Neural cell (in vitro differentiated cells): ENCODE data around the gene FAM184A. TPM values are rescaled to one million over a fixed set of nuclear protein-coding genes. Genes with fewer than 3 reads are reported as not detected.

Experiments used
- H2AFZ ChIP-seq: fragments of 200-600, 300-800 bp; sonication (generic), shearing (Covaris generic); 2 replicates; pipeline ENCODE4 v1.6.0; 2014; ENCODE audit warnings: low read depth, mild to moderate bottlenecking, antibody characterized with exemption, low read length, moderate library complexity
- H3F3A ChIP-seq: fragments of 200-600 bp; shearing (Covaris generic); 2 replicates; pipeline ENCODE4 v1.6.1; 2016; ENCODE audit warnings: mild to moderate bottlenecking, moderate library complexity, mixed read lengths, antibody characterized with exemption, low read length; ENCODE audit not compliant: insufficient read depth, poor library complexity, severe bottlenecking
- H3K27ac ChIP-seq: fragments of 200-600, 300-800 bp; sonication (generic), shearing (Covaris generic); 2 replicates; pipeline ENCODE4 v1.5.1; 2014; ENCODE audit warnings: mild to moderate bottlenecking, low read length, moderate library complexity
- H3K27me3 ChIP-seq: fragments of 300-800, 200-600 bp; sonication (generic), shearing (Covaris generic); 2 replicates; pipeline ENCODE4 v1.6.0; 2014; ENCODE audit warnings: mild to moderate bottlenecking, low read depth, low read length, moderate library complexity; ENCODE audit not compliant: insufficient read depth
- H3K36me3 ChIP-seq: fragments of 300-800, 200-600 bp; sonication (generic), shearing (Covaris generic); 2 replicates; pipeline ENCODE4 v1.5.1; 2014; ENCODE audit warnings: mild to moderate bottlenecking, antibody characterized with exemption, low read length, moderate library complexity; ENCODE audit not compliant: insufficient read depth
- H3K4me2 ChIP-seq: fragments of 300-800, 200-600 bp; sonication (generic), shearing (Covaris generic); 2 replicates; pipeline ENCODE4 v1.6.0; 2014; ENCODE audit warnings: mild to moderate bottlenecking, low read length
- H3K4me3 ChIP-seq: fragments of 300-800, 200-600 bp; sonication (generic), shearing (Covaris generic); 2 replicates; pipeline ENCODE4 v1.5.1; 2014; ENCODE audit warnings: mild to moderate bottlenecking, low read length, moderate library complexity
- H3K79me2 ChIP-seq: fragments of 200-600 bp; shearing (Covaris generic); replicated peaks from 2 replicates; pipeline ENCODE4 v1.6.0; 2014; ENCODE audit warnings: mild to moderate bottlenecking, low read length, moderate library complexity; ENCODE audit not compliant: insufficient read depth
- H3K9ac ChIP-seq: fragments of 300-800, 200-600 bp; sonication (generic), shearing (Covaris generic); 2 replicates; pipeline ENCODE4 v1.6.1; 2016; ENCODE audit warnings: mild to moderate bottlenecking, low read length, mixed read lengths
- H3K9me2 ChIP-seq: fragments of 200-600 bp; shearing (Covaris generic); 2 replicates; pipeline ENCODE4 v1.6.1; 2016; ENCODE audit warnings: mild to moderate bottlenecking, low read length, mixed read lengths; ENCODE audit not compliant: insufficient read depth
- H3K9me3 ChIP-seq: fragments of 200-600, 300-800 bp; sonication (generic), shearing (Covaris generic); 2 replicates; pipeline ENCODE4 v1.6.1; 2016; ENCODE audit warnings: mild to moderate bottlenecking, mixed run types, low read length, moderate library complexity, mixed read lengths
- H4K20me1 ChIP-seq: fragments of 200-600 bp; shearing (Covaris generic); 2 replicates; pipeline ENCODE4 v1.6.1; 2016; ENCODE audit warnings: mild to moderate bottlenecking, mixed run types; ENCODE audit not compliant: insufficient read depth
- EP300 ChIP-seq: fragments of 450-650 bp; conservative IDR thresholded peaks from 2 replicates; pipeline ENCODE4 v1.6.1; 2014; ENCODE audit warnings: antibody characterized with exemption, mild to moderate bottlenecking, moderate library complexity; ENCODE audit not compliant: poor library complexity, severe bottlenecking
- EZH2 ChIP-seq: fragments of 200-600, 300-800 bp; shearing (Covaris generic), sonication (generic); IDR thresholded peaks from 2 replicates; pipeline ENCODE4 v1.6.1; 2014; ENCODE audit warnings: antibody characterized with exemption, low read length, borderline replicate concordance, mild to moderate bottlenecking; ENCODE audit not compliant: insufficient read depth, poor library complexity, severe bottlenecking
- MXI1 ChIP-seq: fragments of 450-650 bp; conservative IDR thresholded peaks from 2 replicates; pipeline ENCODE4 v1.6.1; 2014; ENCODE audit warnings: antibody characterized with exemption, mild to moderate bottlenecking; ENCODE audit not compliant: poor library complexity, severe bottlenecking
- POLR2AphosphoS5 ChIP-seq: IDR thresholded peaks from 2 replicates; pipeline ENCODE4 v1.6.1; 2012
- RAD21 ChIP-seq: fragments of 450-650 bp; conservative IDR thresholded peaks from 2 replicates; pipeline ENCODE4 v1.6.1; 2014; ENCODE audit warnings: antibody characterized with exemption, mild to moderate bottlenecking, moderate library complexity
- SMC3 ChIP-seq: fragments of 450-650 bp; conservative IDR thresholded peaks from 2 replicates; pipeline ENCODE4 v1.6.1; 2014; ENCODE audit warnings: antibody characterized with exemption, mild to moderate bottlenecking, moderate library complexity; ENCODE audit not compliant: poor library complexity
- TAF1 ChIP-seq: IDR thresholded peaks from 2 replicates; pipeline ENCODE4 v1.6.1; 2012; ENCODE audit warnings: low read depth
- polyA plus RNA-seq: library from polyadenylated mRNA; depleted of rRNA; stranded (reverse); fragments of >200 nt; gene quantifications from 2 replicates; pipeline ENCODE4 v1.2.3, GENCODE V29; 2014
- TF ChIP-seq, protein P1 (sequence below): IDR thresholded peaks from 2 replicates; pipeline ENCODE4 v1.6.1; 2012; ENCODE audit warnings: borderline replicate concordance
- TF ChIP-seq, protein P2 (sequence below): fragments of 450-650 bp; IDR thresholded peaks from 2 replicates; pipeline ENCODE4 v1.5.1; 2014; ENCODE audit warnings: antibody characterized with exemption, mild to moderate bottlenecking, moderate library complexity; ENCODE audit not compliant: poor library complexity, severe bottlenecking

Gene FAM184A
- polyA plus RNA-seq, 1 donor from 2014 or later, result 47.5 TPM

DNA sequence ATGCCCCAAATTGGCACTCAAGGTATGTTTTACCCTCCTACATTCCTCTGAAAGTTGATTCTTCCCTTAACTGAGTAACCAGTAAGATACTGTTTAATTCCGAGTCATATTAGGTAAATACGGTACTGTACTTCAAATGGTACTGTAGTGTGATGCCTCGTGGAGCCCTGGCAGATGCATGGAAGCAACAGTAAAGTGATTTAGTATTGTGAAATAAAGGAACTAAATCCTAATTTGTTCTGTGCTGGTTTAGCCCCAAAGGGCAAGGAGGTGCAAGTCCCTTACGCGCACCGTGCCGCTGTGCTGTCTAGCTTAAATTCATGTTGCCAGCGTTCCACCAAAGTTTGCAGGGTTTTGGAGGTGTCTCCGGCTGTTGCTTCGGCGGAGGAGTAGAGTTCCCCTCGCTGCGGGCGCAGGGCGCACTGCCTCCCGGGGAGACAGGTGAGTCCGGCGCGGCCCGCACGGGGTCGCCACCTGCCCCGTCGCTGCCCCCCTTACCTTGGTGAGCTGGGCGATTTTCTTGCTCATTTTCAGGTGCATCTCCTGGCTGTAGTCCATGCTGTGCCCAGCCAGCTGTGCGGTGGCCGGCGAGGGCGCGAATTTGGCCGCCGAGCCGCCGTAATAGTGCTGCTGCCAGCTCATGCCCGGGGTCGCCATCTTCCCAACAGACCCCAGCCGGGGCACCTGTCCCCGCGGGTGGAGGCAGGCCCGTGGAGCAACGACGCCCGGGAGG lies 655 bp downstream of the FAM184A start:
- H3K9ac ChIP-seq, result peak overlapping the region; percentile 70

DNA sequence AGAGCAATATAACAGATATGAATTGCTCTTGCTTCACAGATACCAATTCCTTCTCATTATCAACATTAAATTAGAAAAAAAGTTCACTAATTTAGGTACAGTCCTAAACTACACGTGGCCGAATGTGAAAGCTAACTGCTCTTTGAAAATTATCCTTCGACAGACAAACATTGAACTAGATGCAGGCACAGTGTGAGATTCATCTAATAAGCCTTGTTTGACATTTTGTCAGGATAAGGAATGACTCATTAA lies 1.1 kb downstream of the FAM184A start:
- Histone ChIP-seq H3K27me3 (no peaks in the 10 kb centered on the region), H3K9me2 (no peaks in the 10 kb centered on the region), H3K9me3 (no peaks in the 10 kb centered on the region), H3K79me2 (no peaks in the 10 kb centered on the region), H4K20me1 (no peaks in the 10 kb centered on the region), H3K36me3 (no peaks in the 10 kb centered on the region), H3K4me2 (peak overlapping the region; percentile 63), H2AFZ (no peak overlapping the region), H3K9ac (peak overlapping the region; percentile 70), H3K27ac (no peak overlapping the region), H3K4me3 (peak overlapping the region; percentile 85), H3F3A (no peaks in the 10 kb centered on the region)
- TF ChIP-seq SMC3, result no peak
- TF ChIP-seq EZH2, result no peak
- no peak for TF ChIP-seq EP300
- TF ChIP-seq, protein P1, sequence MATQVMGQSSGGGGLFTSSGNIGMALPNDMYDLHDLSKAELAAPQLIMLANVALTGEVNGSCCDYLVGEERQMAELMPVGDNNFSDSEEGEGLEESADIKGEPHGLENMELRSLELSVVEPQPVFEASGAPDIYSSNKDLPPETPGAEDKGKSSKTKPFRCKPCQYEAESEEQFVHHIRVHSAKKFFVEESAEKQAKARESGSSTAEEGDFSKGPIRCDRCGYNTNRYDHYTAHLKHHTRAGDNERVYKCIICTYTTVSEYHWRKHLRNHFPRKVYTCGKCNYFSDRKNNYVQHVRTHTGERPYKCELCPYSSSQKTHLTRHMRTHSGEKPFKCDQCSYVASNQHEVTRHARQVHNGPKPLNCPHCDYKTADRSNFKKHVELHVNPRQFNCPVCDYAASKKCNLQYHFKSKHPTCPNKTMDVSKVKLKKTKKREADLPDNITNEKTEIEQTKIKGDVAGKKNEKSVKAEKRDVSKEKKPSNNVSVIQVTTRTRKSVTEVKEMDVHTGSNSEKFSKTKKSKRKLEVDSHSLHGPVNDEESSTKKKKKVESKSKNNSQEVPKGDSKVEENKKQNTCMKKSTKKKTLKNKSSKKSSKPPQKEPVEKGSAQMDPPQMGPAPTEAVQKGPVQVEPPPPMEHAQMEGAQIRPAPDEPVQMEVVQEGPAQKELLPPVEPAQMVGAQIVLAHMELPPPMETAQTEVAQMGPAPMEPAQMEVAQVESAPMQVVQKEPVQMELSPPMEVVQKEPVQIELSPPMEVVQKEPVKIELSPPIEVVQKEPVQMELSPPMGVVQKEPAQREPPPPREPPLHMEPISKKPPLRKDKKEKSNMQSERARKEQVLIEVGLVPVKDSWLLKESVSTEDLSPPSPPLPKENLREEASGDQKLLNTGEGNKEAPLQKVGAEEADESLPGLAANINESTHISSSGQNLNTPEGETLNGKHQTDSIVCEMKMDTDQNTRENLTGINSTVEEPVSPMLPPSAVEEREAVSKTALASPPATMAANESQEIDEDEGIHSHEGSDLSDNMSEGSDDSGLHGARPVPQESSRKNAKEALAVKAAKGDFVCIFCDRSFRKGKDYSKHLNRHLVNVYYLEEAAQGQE, result no peak
- TF ChIP-seq MXI1, result no peak
- TF ChIP-seq, protein P2, sequence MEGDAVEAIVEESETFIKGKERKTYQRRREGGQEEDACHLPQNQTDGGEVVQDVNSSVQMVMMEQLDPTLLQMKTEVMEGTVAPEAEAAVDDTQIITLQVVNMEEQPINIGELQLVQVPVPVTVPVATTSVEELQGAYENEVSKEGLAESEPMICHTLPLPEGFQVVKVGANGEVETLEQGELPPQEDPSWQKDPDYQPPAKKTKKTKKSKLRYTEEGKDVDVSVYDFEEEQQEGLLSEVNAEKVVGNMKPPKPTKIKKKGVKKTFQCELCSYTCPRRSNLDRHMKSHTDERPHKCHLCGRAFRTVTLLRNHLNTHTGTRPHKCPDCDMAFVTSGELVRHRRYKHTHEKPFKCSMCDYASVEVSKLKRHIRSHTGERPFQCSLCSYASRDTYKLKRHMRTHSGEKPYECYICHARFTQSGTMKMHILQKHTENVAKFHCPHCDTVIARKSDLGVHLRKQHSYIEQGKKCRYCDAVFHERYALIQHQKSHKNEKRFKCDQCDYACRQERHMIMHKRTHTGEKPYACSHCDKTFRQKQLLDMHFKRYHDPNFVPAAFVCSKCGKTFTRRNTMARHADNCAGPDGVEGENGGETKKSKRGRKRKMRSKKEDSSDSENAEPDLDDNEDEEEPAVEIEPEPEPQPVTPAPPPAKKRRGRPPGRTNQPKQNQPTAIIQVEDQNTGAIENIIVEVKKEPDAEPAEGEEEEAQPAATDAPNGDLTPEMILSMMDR, result no peak
- TF ChIP-seq RAD21, result no peak
- no peak for TF ChIP-seq TAF1
- no peak for TF ChIP-seq POLR2AphosphoS5

More for the DNA sequence above, 655 bp downstream of the FAM184A start:
- no peaks in the 10 kb centered on the region for H4K20me1 ChIP-seq
- H3K9me3 ChIP-seq, result peaks cover 2% of the 10 kb centered on the region
- peak overlapping the region; percentile 63 for H3K4me2 ChIP-seq
- H3K4me3 ChIP-seq, result peak overlapping the region; percentile 85
- H2AFZ ChIP-seq, result peak overlapping the region; percentile 22
- H3K27ac ChIP-seq, result no peak overlapping the region
- H3K27me3 ChIP-seq, result no peaks in the 10 kb centered on the region
- TF ChIP-seq RAD21, result no peak
- TF ChIP-seq POLR2AphosphoS5, result peak; percentile 27
- no peak for TF ChIP-seq EP300
- no peak for TF ChIP-seq MXI1
- no peak for TF ChIP-seq TAF1
- TF ChIP-seq, protein P2, result peak; percentile 70
- TF ChIP-seq SMC3, result no peak
- no peak for TF ChIP-seq EZH2
- TF ChIP-seq, protein P1, result peak; percentile 3
- no peaks in the 10 kb centered on the region for H3F3A ChIP-seq
- H3K9me2 ChIP-seq, result no peaks in the 10 kb centered on the region
- no peaks in the 10 kb centered on the region for H3K79me2 ChIP-seq
- no peaks in the 10 kb centered on the region for H3K36me3 ChIP-seq
